GM12875 (cell line): ENCODE data around the gene SPART.

Source experiments
- H3K4me3 ChIP-seq: one replicate; pipeline ENCODE4 v1.5.1; 2011; ENCODE audit warnings: low read depth, low read length, control low read depth
- CTCF ChIP-seq: IDR thresholded peaks from 2 replicates; pipeline ENCODE4 v1.5.1; 2011; ENCODE audit warnings: low read depth, mild to moderate bottlenecking, control low read depth, inconsistent platforms, low read length, moderate library complexity, borderline replicate concordance; ENCODE audit not compliant: insufficient read depth

Gene SPART

GRCh38 chr13:36371185-36371584, 25.0 kb upstream of the SPART start:
- TF ChIP-seq CTCF = no peak
- no peak overlapping the region for H3K4me3 ChIP-seq

- no peak for TF ChIP-seq CTCF
- H3K4me3 ChIP-seq = no peak overlapping the region
These were observed 23.9 kb upstream of the SPART start for GRCh38 chr13:36370108-36370429.

- TF ChIP-seq CTCF = no peak
- no peak overlapping the region for H3K4me3 ChIP-seq
These were observed 23.3 kb upstream of the SPART start for GRCh38 chr13:36369268-36370107.

GRCh38 chr13:36366031-36366430, 19.8 kb upstream of the SPART start:
- TF ChIP-seq CTCF = no peak
- no peak overlapping the region for H3K4me3 ChIP-seq

GRCh38 chr13:36363366-36363863, 17.2 kb upstream of the SPART start:
- H3K4me3 ChIP-seq = no peak overlapping the region
- TF ChIP-seq CTCF = no peak

DNA sequence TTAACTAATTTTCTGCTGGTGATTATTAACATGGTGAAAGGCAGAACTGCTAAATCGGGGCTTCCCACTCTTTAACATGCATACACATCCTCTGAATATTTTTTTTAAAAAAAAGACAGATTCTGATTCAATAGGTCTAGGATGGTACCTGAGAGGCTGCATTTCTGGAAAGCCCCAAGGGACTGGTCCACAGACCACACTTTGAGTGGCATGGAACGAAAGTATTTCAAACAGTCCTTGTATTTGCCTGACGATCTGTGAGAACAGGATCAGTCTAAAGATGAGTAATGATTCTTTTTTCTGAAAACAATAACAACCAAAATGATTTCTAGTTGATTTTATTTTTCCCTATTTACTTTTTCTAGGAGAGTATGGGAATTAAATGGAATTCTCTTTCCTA, 16.7 kb upstream of the SPART start:
- no peak for TF ChIP-seq CTCF
- H3K4me3 ChIP-seq = no peak overlapping the region

DNA sequence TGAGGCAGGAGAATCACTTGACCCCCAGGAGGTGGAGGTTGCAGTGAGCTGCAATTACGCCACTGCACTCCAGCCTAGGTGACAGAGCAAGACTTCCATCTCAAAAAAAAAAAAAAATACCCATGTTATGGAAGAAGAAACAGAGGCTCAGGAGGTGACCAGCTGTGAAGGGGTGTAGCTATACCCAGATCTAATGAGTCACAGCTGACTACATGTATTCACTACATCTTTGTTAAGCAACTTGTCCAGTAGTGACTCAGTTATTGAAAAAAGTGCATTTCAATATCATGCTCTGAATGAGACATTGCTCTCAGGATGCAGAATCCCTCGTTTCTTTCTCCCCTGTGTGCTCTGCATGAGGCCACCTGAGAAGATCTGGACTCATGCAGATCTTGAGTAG, 16.1 kb upstream of the SPART start:
- TF ChIP-seq CTCF = no peak

More for the DNA sequence above, 16.1 kb upstream of the SPART start:
- no peak overlapping the region for H3K4me3 ChIP-seq
